ENCODE results near the gene DCLRE1C. TPM values are rescaled to one million over a fixed set of nuclear protein-coding genes. Genes with fewer than 3 reads are reported as not detected.

The DCLRE1C gene
- total RNA-seq, 2 donors from 2014 or later = 11.0 to 19.0 TPM

- Histone ChIP-seq H3K4me1 (peaks cover 3% of the 10 kb centered on the region), H3K9me3 (no peaks in the 10 kb centered on the region), H3K36me3 (no peaks in the 10 kb centered on the region), H3K9ac (ENCODE audit: low read depth in 2 of 2, low read length in 2 of 2) (no peak overlapping the region), H3K27me3 (no peaks in the 10 kb centered on the region), H3K27ac (no peak overlapping the region), H3K4me3 (no peak overlapping the region)
- TF ChIP-seq, protein P1, sequence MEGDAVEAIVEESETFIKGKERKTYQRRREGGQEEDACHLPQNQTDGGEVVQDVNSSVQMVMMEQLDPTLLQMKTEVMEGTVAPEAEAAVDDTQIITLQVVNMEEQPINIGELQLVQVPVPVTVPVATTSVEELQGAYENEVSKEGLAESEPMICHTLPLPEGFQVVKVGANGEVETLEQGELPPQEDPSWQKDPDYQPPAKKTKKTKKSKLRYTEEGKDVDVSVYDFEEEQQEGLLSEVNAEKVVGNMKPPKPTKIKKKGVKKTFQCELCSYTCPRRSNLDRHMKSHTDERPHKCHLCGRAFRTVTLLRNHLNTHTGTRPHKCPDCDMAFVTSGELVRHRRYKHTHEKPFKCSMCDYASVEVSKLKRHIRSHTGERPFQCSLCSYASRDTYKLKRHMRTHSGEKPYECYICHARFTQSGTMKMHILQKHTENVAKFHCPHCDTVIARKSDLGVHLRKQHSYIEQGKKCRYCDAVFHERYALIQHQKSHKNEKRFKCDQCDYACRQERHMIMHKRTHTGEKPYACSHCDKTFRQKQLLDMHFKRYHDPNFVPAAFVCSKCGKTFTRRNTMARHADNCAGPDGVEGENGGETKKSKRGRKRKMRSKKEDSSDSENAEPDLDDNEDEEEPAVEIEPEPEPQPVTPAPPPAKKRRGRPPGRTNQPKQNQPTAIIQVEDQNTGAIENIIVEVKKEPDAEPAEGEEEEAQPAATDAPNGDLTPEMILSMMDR (IDR thresholded peaks at IDR 0.05) = no peak
- intact Hi-C loops (cut with DNase I) = no loop called here
- no peak for DNase-seq
These were observed 69.8 kb downstream of the DCLRE1C start for GRCh38 chr10:14884082-14884481.

DNA sequence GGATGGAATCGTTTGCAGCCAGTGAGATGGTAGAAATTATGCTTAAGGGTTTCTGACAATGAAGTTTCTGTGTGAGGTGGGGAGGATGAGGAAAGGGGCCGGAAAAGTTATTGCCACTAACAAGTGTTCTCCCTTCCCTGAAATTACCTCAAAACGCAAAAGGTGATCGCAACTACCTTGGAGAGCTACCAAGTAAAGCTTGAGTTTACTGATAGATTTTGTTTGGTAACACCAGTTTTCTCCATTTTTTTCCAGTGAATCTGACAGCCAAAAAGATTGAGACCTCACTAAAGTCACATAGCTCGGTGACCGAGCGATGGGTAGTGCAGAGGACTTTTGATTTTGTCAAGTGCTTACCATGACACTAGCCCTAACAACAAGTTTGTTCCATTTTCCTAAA is 73.7 kb downstream of the DCLRE1C start:
- H3K27me3 ChIP-seq = no peaks in the 10 kb centered on the region
- no peaks in the 10 kb centered on the region for H3K36me3 ChIP-seq
- H3K27ac ChIP-seq = no peak overlapping the region
- H3K4me3 ChIP-seq = peak overlapping the region; percentile 89
- H3K9me3 ChIP-seq = no peaks in the 10 kb centered on the region
- intact Hi-C loops (cut with DNase I) = no loop called here
- DNase-seq = no peak
- peaks cover 3% of the 10 kb centered on the region for H3K4me1 ChIP-seq
- TF ChIP-seq, protein P1 (IDR thresholded peaks at IDR 0.05) = no peak
- H3K9ac ChIP-seq (ENCODE audit: low read depth in 2 of 2, low read length in 2 of 2) = peak overlapping the region in 1 of 2 donors; percentile 45

GRCh38 chr10:14879928-14880193 is 74.0 kb downstream of the DCLRE1C start:
- Histone ChIP-seq H3K9ac (ENCODE audit: low read depth in 2 of 2, low read length in 2 of 2) (peak overlapping the region in 1 of 2 donors; percentile 45), H3K4me1 (peaks cover 3% of the 10 kb centered on the region), H3K36me3 (no peaks in the 10 kb centered on the region), H3K9me3 (no peaks in the 10 kb centered on the region), H3K4me3 (peak overlapping the region; percentile 89), H3K27me3 (no peaks in the 10 kb centered on the region), H3K27ac (no peak overlapping the region)
- TF ChIP-seq, protein P1 (IDR thresholded peaks at IDR 0.05) = no peak
- intact Hi-C loops (cut with DNase I) = no loop called here
- DNase-seq = no peak

DNA sequence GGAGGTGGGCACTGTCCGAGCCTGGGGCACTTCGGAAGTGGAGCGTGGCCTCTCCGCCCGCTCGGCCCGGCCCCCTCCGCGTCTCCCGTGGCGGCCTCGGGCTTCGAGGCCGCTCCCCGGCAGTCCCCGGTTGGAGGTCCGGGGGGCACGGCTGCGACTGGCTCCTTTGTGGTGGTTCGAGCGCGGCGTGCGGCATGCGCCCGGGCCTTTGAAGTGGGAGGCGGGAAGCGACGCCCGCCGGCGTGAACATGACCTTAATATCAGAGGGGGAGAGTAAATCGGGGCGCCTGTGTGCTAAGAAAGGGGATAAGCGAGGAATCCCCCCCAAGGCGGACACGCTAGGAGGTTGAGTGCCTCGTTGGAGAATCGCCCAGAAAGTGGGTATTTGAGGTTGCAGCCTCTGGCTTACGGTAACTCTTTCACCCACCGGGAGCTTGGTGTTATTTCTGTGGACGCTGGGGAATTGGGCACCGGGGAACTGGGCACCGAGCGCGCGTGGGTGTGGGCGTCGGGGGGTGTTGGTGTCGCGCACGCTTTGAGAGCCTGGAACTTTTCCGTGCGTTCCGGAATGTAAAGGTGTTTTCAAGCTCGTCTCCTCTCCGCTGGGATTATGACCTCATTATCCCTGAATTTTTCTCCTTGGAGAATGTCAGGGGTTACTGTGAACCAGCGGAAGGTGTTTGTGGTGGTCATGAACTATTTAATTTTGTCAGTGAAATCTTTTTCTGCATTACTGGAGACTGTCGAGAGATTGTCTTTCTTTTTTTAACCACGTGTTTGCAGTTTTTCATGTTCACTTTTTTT is 74.6 kb downstream of the DCLRE1C start:
- DNase-seq = peak; percentile 41
- peaks cover 3% of the 10 kb centered on the region for H3K4me1 ChIP-seq
- no peaks in the 10 kb centered on the region for H3K27me3 ChIP-seq
- H3K27ac ChIP-seq = peak overlapping the region; percentile 94
- no peaks in the 10 kb centered on the region for H3K9me3 ChIP-seq
- intact Hi-C loops (cut with DNase I) = no loop called here
- TF ChIP-seq, protein P1 (IDR thresholded peaks at IDR 0.05) = no peak
- no peaks in the 10 kb centered on the region for H3K36me3 ChIP-seq
- H3K4me3 ChIP-seq = peak overlapping the region; percentile 89
- H3K9ac ChIP-seq (ENCODE audit: low read depth in 2 of 2, low read length in 2 of 2) = peak overlapping the region; percentile 73 to 83

- peak within 1 kb of the TSS; percentile 89 for H3K4me3 ChIP-seq
- TF ChIP-seq, protein P1 (IDR thresholded peaks at IDR 0.05) = no peak
- no peaks in the 10 kb centered on the region for H3K9me3 ChIP-seq
- peaks cover 3% of the 10 kb centered on the region for H3K4me1 ChIP-seq
- peak within 1 kb of the TSS; percentile 94 for H3K27ac ChIP-seq
- peak within 1 kb of the TSS; percentile 81 to 94 for H3K9ac ChIP-seq (ENCODE audit: low read depth in 2 of 2, low read length in 2 of 2)
- peak; percentile 95 for DNase-seq
- intact Hi-C loops (cut with DNase I) = no loop called here
- H3K36me3 ChIP-seq = no peaks in the 10 kb centered on the region
- H3K27me3 ChIP-seq = no peaks in the 10 kb centered on the region
These were observed 75.4 kb downstream of the DCLRE1C start, which contains the start of gene SUV39H2 for GRCh38 chr10:14878266-14879123. TSS of gene SUV39H2 (plus strand) at chr10:14878866. CDS start at chr10:14878889, 23 bp downstream.

Data from colonic mucosa (tissue), 4 donors.